ENCODE results near the gene MDP1.
"Not testable (repeated sequence)": the region's sequence is repeated elsewhere in the genome, so short reads cannot be mapped to it uniquely, and the experiment has no call there.

The MDP1 gene

DNA sequence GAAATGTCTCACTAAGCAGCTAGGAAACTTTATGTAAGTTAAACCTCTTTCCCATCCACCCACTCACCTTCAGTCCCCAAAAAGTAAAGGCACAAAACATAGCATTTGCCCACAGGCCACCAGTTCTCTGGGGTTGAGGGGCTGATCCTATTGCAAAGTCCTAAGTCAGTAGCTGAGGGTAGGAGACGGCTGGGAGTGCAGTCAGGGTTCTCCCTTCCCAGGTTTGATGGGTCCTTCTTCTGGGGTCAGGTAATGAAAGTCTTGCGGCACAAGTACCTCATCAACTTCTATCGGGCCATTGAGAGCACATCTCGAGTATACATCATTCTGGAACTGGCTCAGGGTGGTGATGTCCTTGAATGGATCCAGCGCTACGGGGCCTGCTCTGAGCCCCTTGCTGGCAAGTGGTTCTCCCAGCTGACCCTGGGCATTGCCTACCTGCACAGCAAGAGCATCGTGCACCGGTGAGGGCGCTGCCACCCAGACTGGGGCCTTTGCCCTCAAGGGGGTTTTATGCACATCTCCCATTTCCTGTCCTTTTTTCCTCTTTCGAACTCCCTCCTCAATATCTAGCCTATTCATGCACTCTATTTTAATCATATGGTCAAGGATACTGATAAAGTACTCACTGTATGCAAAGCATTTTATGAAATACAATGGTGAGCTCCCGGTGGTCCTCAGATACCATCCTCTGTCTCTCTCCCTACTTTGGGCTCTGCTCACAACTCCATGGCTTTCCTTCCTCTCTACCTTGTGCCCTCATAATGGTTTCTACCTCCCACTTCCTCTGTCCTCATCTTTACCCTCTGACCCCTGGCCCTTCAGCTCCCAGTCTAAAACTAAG, 9.4 kb downstream of the MDP1 start:
- no peaks in the 10 kb centered on the region for H3K27me3 Mint-ChIP-seq
- peaks cover 18% of the 10 kb centered on the region for H3K9me3 Mint-ChIP-seq
- no peak overlapping the region for H3K27ac Mint-ChIP-seq
- peaks cover 99% of the 10 kb centered on the region for H3K36me3 Mint-ChIP-seq (ENCODE audit: low read depth)
- peaks cover 32% of the 10 kb centered on the region for H3K4me1 Mint-ChIP-seq (ENCODE audit: low read depth)
- intact Hi-C loops (cut with micrococcal nuclease), result no loop called here
- no peak overlapping the region for H3K4me3 Mint-ChIP-seq

DNA sequence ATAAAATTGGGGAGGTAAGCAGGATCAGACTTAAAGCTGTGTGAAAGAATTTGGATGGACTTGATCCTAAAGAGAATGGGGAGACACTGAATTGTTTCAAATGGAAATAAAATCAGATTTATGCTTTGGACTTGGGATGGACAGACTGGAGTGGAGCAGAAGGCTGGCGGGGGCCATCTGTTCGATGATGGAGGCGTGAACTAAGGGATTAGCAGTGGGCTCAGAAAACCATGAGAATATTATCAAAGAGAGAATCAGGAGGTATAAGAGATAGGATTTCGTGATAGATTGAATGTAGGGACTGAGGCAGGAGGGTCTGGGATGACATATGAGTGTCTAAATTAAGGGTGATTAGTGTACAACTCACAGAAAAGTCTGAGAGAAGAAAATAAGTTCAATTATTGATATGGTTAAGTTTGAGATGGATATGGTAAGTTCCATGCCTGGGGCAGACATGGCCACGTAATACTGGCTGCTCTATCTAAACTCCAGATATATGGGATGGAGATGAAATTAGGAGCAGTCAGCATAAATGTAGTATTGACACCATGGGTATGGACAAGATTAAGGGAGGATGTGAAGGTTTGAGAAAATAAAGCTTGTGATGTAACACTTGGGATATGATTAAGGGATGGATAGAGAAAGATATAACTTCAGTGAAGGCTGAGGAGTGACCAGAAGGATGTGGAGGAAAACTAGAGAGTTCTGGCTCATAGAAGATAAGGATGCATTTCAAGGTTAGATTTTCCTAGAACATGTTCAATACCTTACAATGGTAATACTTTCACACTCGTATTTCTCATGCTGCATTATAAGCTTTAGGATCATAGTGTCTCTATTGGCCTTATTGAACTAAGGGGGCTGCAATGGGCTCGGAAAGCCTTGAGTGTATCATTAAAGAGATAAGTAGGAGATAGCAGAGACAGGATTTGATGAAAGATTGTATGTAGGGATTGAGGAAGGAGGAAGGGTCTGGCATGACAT, 11.4 kb downstream of the MDP1 start:
- Mint-ChIP-seq H3K36me3 (ENCODE audit: low read depth) (peaks cover 97% of the 10 kb centered on the region), H3K4me3 (no peak overlapping the region), H3K27me3 (no peaks in the 10 kb centered on the region), H3K4me1 (ENCODE audit: low read depth) (peaks cover 21% of the 10 kb centered on the region), H3K27ac (no peak overlapping the region), H3K9me3 (peaks cover 26% of the 10 kb centered on the region)
- intact Hi-C loops (cut with micrococcal nuclease), result no loop called here

GRCh38 chr14:24203249-24203886, 12.5 kb downstream of the MDP1 start:
- peaks cover 32% of the 10 kb centered on the region for H3K4me1 Mint-ChIP-seq (ENCODE audit: low read depth)
- H3K36me3 Mint-ChIP-seq (ENCODE audit: low read depth), result peaks cover 98% of the 10 kb centered on the region
- intact Hi-C loops (cut with micrococcal nuclease); H3K27ac Mint-ChIP-seq; H3K4me3 Mint-ChIP-seq; H3K27me3 Mint-ChIP-seq: not testable (repeated sequence)
- peaks cover 32% of the 10 kb centered on the region for H3K9me3 Mint-ChIP-seq

DNA sequence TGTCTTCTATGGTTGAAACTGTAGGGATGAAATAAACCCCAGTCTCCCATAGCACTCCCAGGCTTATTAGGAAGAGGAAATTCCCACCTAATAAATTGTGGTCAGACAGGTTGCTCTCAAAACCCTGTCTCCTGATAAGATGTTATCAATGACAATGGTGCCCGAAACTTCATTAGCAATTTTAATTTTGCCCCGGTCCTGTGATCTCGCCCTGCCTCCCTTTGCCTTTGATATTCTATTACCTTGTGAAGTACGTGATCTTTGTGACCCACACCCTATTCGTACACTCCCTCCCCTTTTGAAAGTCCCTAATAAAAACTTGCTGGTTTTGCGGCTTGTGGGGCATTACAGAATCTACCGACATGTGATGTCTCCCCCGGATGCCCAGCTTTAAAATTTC, 13.3 kb downstream of the MDP1 start:
- H3K4me3 Mint-ChIP-seq; H3K27me3 Mint-ChIP-seq; intact Hi-C loops (cut with micrococcal nuclease); H3K27ac Mint-ChIP-seq: not testable (repeated sequence)
- Mint-ChIP-seq H3K9me3 (peaks cover 32% of the 10 kb centered on the region), H3K36me3 (ENCODE audit: low read depth) (peaks cover 96% of the 10 kb centered on the region), H3K4me1 (ENCODE audit: low read depth) (peaks cover 28% of the 10 kb centered on the region)

DNA sequence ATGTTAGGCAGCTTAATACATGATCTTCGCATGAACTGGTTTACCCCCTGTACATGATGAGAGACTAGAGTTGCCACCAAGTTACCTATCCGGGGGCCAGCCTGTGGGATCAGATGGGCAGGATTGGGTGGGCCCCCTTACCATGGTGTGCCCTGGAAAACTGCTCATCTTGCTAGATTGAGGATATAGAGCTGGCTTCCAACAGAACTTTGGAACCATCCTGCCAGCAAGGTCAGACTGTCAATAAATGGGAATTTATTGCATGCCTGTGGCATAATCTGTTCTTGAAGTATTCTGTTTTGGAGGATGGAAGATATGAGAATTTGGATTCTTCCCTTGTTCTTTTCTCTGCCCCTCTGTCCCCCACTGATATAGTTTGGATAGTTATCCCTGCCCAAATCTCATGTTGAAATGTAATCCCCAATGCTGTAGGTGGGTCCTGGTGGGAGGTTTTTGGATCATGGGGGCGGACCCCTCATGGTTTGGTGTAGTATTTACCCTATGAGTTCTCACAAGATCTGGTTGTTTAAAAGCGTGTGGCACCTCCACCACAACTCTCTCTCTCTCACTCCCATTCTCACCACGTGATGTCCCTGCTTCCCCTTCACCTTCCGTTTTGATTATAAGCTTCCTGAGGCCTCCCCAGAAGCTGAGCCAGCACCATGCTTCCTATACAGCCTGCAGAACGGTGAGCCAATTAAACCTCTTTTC, 16.9 kb downstream of the MDP1 start:
- intact Hi-C loops (cut with micrococcal nuclease), result loop anchor here (5.0 kb wide), 1 partner anchor 37 kb away; the partner anchor contains the start of gene IRF9
- Mint-ChIP-seq H3K36me3 (ENCODE audit: low read depth) (peaks cover 84% of the 10 kb centered on the region), H3K4me3 (no peak overlapping the region), H3K27me3 (no peaks in the 10 kb centered on the region), H3K9me3 (peaks cover 32% of the 10 kb centered on the region), H3K27ac (peak overlapping the region; percentile 50), H3K4me1 (ENCODE audit: low read depth) (peaks cover 45% of the 10 kb centered on the region)

GRCh38 chr14:24197056-24197450, 18.8 kb downstream of the MDP1 start:
- Mint-ChIP-seq H3K27ac (peak overlapping the region; percentile 94), H3K9me3 (peaks cover 20% of the 10 kb centered on the region), H3K4me1 (ENCODE audit: low read depth) (peaks cover 57% of the 10 kb centered on the region), H3K36me3 (ENCODE audit: low read depth) (peaks cover 77% of the 10 kb centered on the region), H3K4me3 (peak overlapping the region; percentile 94), H3K27me3 (no peaks in the 10 kb centered on the region)
- intact Hi-C loops (cut with micrococcal nuclease), result loop anchor here (5.0 kb wide), 1 partner anchor 35 kb away; the partner anchor contains the start of gene IRF9

DNA sequence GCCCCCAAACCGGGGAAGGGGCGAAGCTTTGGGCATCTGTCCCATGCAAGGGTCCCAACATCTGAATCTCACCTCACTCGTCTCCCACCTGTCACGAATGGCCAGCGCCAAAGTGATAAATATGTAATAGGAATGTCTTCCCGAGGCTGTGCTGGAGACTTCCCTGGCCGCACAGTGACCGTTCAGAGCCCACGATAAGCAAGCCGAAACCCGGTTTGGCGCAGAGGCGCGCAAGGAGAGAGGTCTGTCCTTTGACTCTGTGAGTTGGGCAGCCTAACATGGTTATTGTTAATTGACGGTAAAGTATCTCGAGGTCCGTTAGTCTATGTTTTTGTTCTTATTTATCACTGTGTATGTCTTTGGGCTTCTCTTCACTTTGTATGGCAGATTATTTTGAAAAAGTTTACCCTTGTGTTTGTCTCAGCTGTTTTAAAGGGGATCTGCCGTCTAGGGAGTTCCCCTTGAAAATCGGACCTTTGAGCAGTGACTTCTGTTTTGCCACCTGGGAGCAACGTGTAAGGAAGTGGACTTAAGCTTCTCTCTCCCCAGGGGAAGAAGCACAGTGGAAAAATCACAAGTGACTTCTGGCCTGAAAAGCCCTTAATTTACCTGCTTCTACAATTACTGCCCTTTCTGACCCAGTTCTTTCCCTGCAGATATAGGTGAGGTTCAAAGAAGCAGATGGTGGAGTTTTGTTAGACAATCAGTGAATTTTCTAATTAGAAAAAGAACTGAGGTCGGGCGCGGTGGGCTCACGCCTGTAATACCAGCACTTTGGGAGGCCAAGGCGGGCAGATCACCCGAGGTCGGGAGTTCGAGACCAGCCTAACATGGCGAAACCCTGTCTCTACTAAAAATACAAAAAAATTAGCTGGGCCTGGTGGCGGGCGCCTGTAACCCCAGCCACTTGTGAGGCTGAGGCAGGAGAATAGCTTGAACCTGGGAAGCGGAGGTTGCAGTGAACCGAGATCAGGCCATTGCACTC, 19.5 kb downstream of the MDP1 start:
- no peaks in the 10 kb centered on the region for H3K27me3 Mint-ChIP-seq
- peak overlapping the region; percentile 94 for H3K4me3 Mint-ChIP-seq
- peaks cover 77% of the 10 kb centered on the region for H3K36me3 Mint-ChIP-seq (ENCODE audit: low read depth)
- intact Hi-C loops (cut with micrococcal nuclease), result loop anchor here (5.0 kb wide), 1 partner anchor 34 kb away; the partner anchor contains the start of gene IRF9
- peak overlapping the region; percentile 94 for H3K27ac Mint-ChIP-seq
- H3K4me1 Mint-ChIP-seq (ENCODE audit: low read depth), result peaks cover 64% of the 10 kb centered on the region
- peaks cover 13% of the 10 kb centered on the region for H3K9me3 Mint-ChIP-seq

DNA sequence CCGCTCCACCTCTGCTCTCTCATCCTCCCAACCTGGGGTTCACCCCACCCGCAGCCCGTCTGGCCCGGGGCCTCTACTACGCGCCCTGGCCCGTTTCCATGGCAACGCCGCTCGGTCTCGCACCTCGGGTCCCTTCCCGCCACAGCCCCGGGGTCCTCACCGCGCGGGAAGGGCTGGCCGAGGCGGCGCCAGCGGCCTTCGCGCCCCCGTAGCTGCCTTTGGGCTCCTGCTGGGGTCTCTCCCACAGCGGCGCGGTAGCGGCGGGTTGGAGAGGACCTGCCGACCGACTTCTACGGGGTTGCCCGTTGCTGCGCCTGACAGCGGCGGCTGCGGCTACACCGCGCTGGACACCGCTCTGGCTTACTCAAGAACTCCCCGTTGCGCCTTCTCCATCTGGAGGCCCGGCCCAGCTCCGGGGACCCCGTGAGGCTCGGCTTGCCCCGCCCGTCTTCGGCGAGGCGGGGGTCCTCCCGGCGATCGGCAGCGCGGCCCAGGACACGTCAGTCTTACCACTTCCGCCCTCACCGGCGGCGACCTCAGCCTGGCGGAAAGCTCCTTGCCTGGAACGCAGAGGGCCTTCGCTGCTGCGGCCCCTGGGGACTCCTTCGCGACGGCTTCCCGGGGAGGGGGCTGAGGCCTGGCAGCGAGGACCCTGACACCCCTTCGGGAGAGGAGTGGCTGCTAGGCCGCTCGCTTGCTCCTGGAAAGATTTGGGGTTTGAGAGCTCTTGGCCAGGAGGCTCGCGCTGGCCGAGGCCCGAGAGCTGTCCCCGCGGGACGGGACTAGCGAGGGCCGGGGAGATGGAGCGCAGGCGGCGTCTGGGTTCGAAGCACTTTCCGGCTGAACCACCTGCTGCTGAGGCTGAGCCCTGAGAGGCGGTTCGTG, 20.4 kb downstream of the MDP1 start, which contains the start of gene TM9SF1:
TSS of gene TM9SF1 (minus strand) at position 256 of the 885 bp plus-strand sequence. CDS start 422 bp downstream, outside the sequence.
- Mint-ChIP-seq H3K9me3 (peaks cover 10% of the 10 kb centered on the region), H3K27ac (peak within 1 kb of the TSS; percentile 94), H3K4me3 (peak within 1 kb of the TSS; percentile 94), H3K36me3 (ENCODE audit: low read depth) (peaks cover 78% of the 10 kb centered on the region), H3K27me3 (no peaks in the 10 kb centered on the region), H3K4me1 (ENCODE audit: low read depth) (peaks cover 64% of the 10 kb centered on the region)
- intact Hi-C loops (cut with micrococcal nuclease), result loop anchor here (1.0 to 5.0 kb wide), 2 partner anchors 18 to 33 kb away; partner anchors contain the start of genes CHMP4A and IRF9

GRCh38 chr14:24194873-24195185, 21.0 kb downstream of the MDP1 start:
- Mint-ChIP-seq H3K9me3 (peaks cover 10% of the 10 kb centered on the region), H3K27ac (peak overlapping the region; percentile 94), H3K36me3 (ENCODE audit: low read depth) (peaks cover 78% of the 10 kb centered on the region), H3K4me1 (ENCODE audit: low read depth) (peaks cover 68% of the 10 kb centered on the region), H3K27me3 (no peaks in the 10 kb centered on the region), H3K4me3 (peak overlapping the region; percentile 94)
- intact Hi-C loops (cut with micrococcal nuclease), result loop anchor here (1.0 to 5.0 kb wide), 2 partner anchors 18 to 33 kb away; partner anchors contain the start of genes CHMP4A and IRF9

GRCh38 chr14:24194186-24194872, 21.5 kb downstream of the MDP1 start:
- H3K9me3 Mint-ChIP-seq, result peaks cover 5% of the 10 kb centered on the region
- intact Hi-C loops (cut with micrococcal nuclease), result no loop called here
- H3K4me1 Mint-ChIP-seq (ENCODE audit: low read depth), result peaks cover 66% of the 10 kb centered on the region
- no peaks in the 10 kb centered on the region for H3K27me3 Mint-ChIP-seq
- peaks cover 76% of the 10 kb centered on the region for H3K36me3 Mint-ChIP-seq (ENCODE audit: low read depth)
- peak overlapping the region; percentile 94 for H3K27ac Mint-ChIP-seq
- peak overlapping the region; percentile 94 for H3K4me3 Mint-ChIP-seq

- Mint-ChIP-seq H3K27ac (no peak overlapping the region), H3K4me3 (no peak overlapping the region), H3K36me3 (ENCODE audit: low read depth) (peaks cover 66% of the 10 kb centered on the region), H3K27me3 (no peaks in the 10 kb centered on the region), H3K4me1 (ENCODE audit: low read depth) (peaks cover 66% of the 10 kb centered on the region), H3K9me3 (no peaks in the 10 kb centered on the region)
- intact Hi-C loops (cut with micrococcal nuclease), result no loop called here
These were observed 22.9 kb downstream of the MDP1 start for GRCh38 chr14:24192933-24193332.
